HepG2 (cell line): ENCODE data around the gene MAPK12. TPM values are rescaled to one million over a fixed set of nuclear protein-coding genes. Genes with fewer than 3 reads are reported as not detected.
A peak's percentile ranks its signal among the peaks of the same experiment; 100 is the strongest.

Experiments
- ATF7-NPFF ChIP-seq: sonication (generic); formaldehyde crosslinking; IDR thresholded peaks from 2 replicates; pipeline ENCODE4 v1.8.1; 2023; ENCODE audit warnings: mild to moderate bottlenecking, low read depth, missing genetic modification reagents, moderate library complexity
- BCL6 ChIP-seq: IDR thresholded peaks from 2 replicates; pipeline ENCODE4 v1.6.1; 2016; ENCODE audit warnings: missing genetic modification reagents, missing compliant biosample characterization
- BRCA1 ChIP-seq: sonication (generic); formaldehyde crosslinking; IDR thresholded peaks from 2 replicates; pipeline ENCODE4 v1.4.0; 2020; ENCODE audit warnings: missing genetic modification reagents
- ESRRA ChIP-seq: sonication (generic); formaldehyde crosslinking; IDR thresholded peaks from 2 replicates; pipeline ENCODE4 v1.5.1; 2020; ENCODE audit warnings: mild to moderate bottlenecking, low read depth, missing genetic modification reagents
- HDAC2 ChIP-seq: sonication (generic); formaldehyde crosslinking; IDR thresholded peaks from 2 replicates; pipeline ENCODE4 v1.4.0; 2020; ENCODE audit warnings: missing genetic modification reagents
- KMT2A ChIP-seq: sonication (generic); formaldehyde crosslinking; IDR thresholded peaks from 2 replicates; pipeline ENCODE4 v1.4.0; 2020; ENCODE audit warnings: missing genetic modification reagents
- MATR3 ChIP-seq: sonication (generic); formaldehyde crosslinking; IDR thresholded peaks from 2 replicates; pipeline ENCODE4 v1.4.0; 2020; ENCODE audit warnings: missing genetic modification reagents
- MEF2D ChIP-seq: sonication (generic); formaldehyde crosslinking; IDR thresholded peaks from 2 replicates; pipeline ENCODE4 v1.5.1; 2020; ENCODE audit warnings: mild to moderate bottlenecking, missing genetic modification reagents
- NBN ChIP-seq: fragments of 450-650 bp; conservative IDR thresholded peaks from 2 replicates; pipeline ENCODE4 v1.6.1; 2017
- NCOA2 ChIP-seq: sonication (generic); formaldehyde crosslinking; IDR thresholded peaks from 2 replicates; pipeline ENCODE4 v1.8.0; 2022; ENCODE audit warnings: inconsistent platforms
- PHF8 ChIP-seq: sonication (generic); formaldehyde crosslinking; IDR thresholded peaks from 2 replicates; pipeline ENCODE4 v1.5.0; 2020; ENCODE audit warnings: missing genetic modification reagents
- RELA ChIP-seq: sonication (generic); formaldehyde crosslinking; IDR thresholded peaks from 2 replicates; pipeline ENCODE4 v1.4.0; 2020; ENCODE audit warnings: missing genetic modification reagents
- SMAD9 ChIP-seq: sonication (generic); formaldehyde crosslinking; IDR thresholded peaks from 2 replicates; pipeline ENCODE4 v1.5.1; 2020; ENCODE audit warnings: mild to moderate bottlenecking, missing genetic modification reagents
- TAF1 ChIP-seq: sonication (generic); formaldehyde crosslinking; IDR thresholded peaks from 2 replicates; pipeline ENCODE4 v1.4.0; 2020; ENCODE audit warnings: missing genetic modification reagents
- TARDBP ChIP-seq: sonication (generic); formaldehyde crosslinking; IDR thresholded peaks from 2 replicates; pipeline ENCODE4 v1.8.0; 2022; ENCODE audit warnings: mild to moderate bottlenecking, missing genetic modification reagents
- THAP7 ChIP-seq: sonication (generic); formaldehyde crosslinking; IDR thresholded peaks from 2 replicates; pipeline ENCODE4 v1.8.1; 2023; ENCODE audit warnings: mild to moderate bottlenecking, missing genetic modification reagents
- ZFP91 ChIP-seq: sonication (generic); formaldehyde crosslinking; IDR thresholded peaks from 2 replicates; pipeline ENCODE4 v1.9.0; 2022; ENCODE audit warnings: missing genetic modification reagents, mild to moderate bottlenecking, borderline replicate concordance
- ZNF430 ChIP-seq: sonication (generic); formaldehyde crosslinking; IDR thresholded peaks from 2 replicates; pipeline ENCODE4 v1.9.0; 2021; ENCODE audit warnings: mild to moderate bottlenecking, missing genetic modification reagents
- ZNF441 ChIP-seq: sonication (generic); formaldehyde crosslinking; IDR thresholded peaks from 2 replicates; pipeline ENCODE4 v1.7.0; 2021; ENCODE audit warnings: missing genetic modification reagents, borderline replicate concordance
- ZNF547 ChIP-seq: sonication (generic); formaldehyde crosslinking; IDR thresholded peaks from 2 replicates; pipeline ENCODE4 v1.5.1; 2020; ENCODE audit warnings: mild to moderate bottlenecking, missing genetic modification reagents
- ZNF564 ChIP-seq: sonication (generic); formaldehyde crosslinking; IDR thresholded peaks from 2 replicates; pipeline ENCODE4 v1.8.1; 2023; ENCODE audit warnings: mild to moderate bottlenecking, missing genetic modification reagents
- ZNF616 ChIP-seq: sonication (generic); formaldehyde crosslinking; IDR thresholded peaks from 2 replicates; pipeline ENCODE4 v1.5.0; 2020; ENCODE audit warnings: low read depth, mild to moderate bottlenecking, missing genetic modification reagents
- ZNF768 ChIP-seq: sonication (generic); formaldehyde crosslinking; IDR thresholded peaks from 2 replicates; pipeline ENCODE4 v1.4.0; 2020; ENCODE audit warnings: missing genetic modification reagents
- ZNF800 ChIP-seq: sonication (generic); formaldehyde crosslinking; IDR thresholded peaks from 2 replicates; pipeline ENCODE4 v1.4.0; 2020; ENCODE audit warnings: missing genetic modification reagents
- polyA plus RNA-seq, 8 experiments: library from polyadenylated mRNA; depleted of rRNA in 3 of 8; stranded (reverse) in 7 of 8; unstranded in 1 of 8; fragments of >200 nt; fragmentation: Illumina TruSeq in 4 of 8; extraction: Trizol in 4 of 8; gene quantifications; 2 replicates each; pipeline versions ENCODE4 v1.2.1 to v1.2.3, GENCODE V29; 2011 to 2016; ENCODE audit warnings: low read depth in 4 of 8, missing spikeins in 1 of 8, mixed read lengths in 1 of 8; ENCODE audit not compliant: insufficient read depth in 1 of 8
- total RNA-seq, 5 experiments: library from RNA; depleted of rRNA; stranded (reverse); fragments of >200 nt; fragmentation: Illumina TruSeq; extraction: Trizol; gene quantifications; 2 replicates each; pipeline ENCODE4 v1.2.3, GENCODE V29; 2016; ENCODE audit warnings: low read depth in 1 of 5

Gene MAPK12
- total and polyA plus RNA-seq, 2 of the 13 experiments (the other 11 are each of a cell fraction or from before 2014, with no cell fraction given): 22.2 to 23.3 TPM

- TF ChIP-seq ZFP91 (CRISPR knock-in tag) (peak; percentile 42; the same call in 1 of the 2 replicates), ZNF768 (CRISPR knock-in tag) (peak; percentile 51; the same call in 1 of the 2 replicates), KMT2A (CRISPR knock-in tag) (peak; percentile 61; the same call in 1 of the 2 replicates), ZNF800 (CRISPR knock-in tag) (peak; percentile 89; the same call in 1 of the 2 replicates), THAP7 (CRISPR knock-in tag) (0 out of 2 replicates have a peak, but pooled peaks have one; percentile 18), PHF8 (CRISPR knock-in tag) (peak; percentile 72), NCOA2 (CRISPR knock-in tag) (no peak), NBN (no peak), ATF7-NPFF (CRISPR knock-in tag) (peak; percentile 41; the same call in 1 of the 2 replicates), ZNF616 (CRISPR knock-in tag) (0 out of 2 replicates have a peak, but pooled peaks have one; percentile 30), TARDBP (CRISPR knock-in tag) (no peak), RELA (CRISPR knock-in tag) (no peak), ZNF441 (CRISPR knock-in tag) (0 out of 2 replicates have a peak, but pooled peaks have one; percentile 60), MATR3 (CRISPR knock-in tag) (0 out of 2 replicates have a peak, but pooled peaks have one; percentile 14), ZNF430 (CRISPR knock-in tag) (peak; percentile 62; the same call in 1 of the 2 replicates), SMAD9 (no peak), BCL6 (no peak), TAF1 (CRISPR knock-in tag) (peak; percentile 29; the same call in 1 of the 2 replicates), ZNF564 (CRISPR knock-in tag) (peak; percentile 34; the same call in 1 of the 2 replicates), ESRRA (CRISPR knock-in tag) (no peak), ZNF547 (CRISPR knock-in tag) (0 out of 2 replicates have a peak, but pooled peaks have one; percentile 27), HDAC2 (CRISPR knock-in tag) (0 out of 2 replicates have a peak, but pooled peaks have one; percentile 15), BRCA1 (no peak), MEF2D (CRISPR knock-in tag) (no peak)
Observed at GRCh38 chr22:50260801-50261614, 475 bp downstream of the MAPK12 start (continued).
